IMR-90 (cell line): ENCODE data around the gene TP53BP2. TPM values are rescaled to one million over a fixed set of nuclear protein-coding genes. Genes with fewer than 3 reads are reported as not detected.

Experiments
- ATAC-seq: fragments of 200-7000 bp; cut with Tn5 transposase; 2 replicates; pipeline ENCODE4 v1.9.1; 2020; ENCODE audit warnings: low read depth, mild to moderate bottlenecking, moderate library complexity
- BruUV-seq: library from RNA; stranded (reverse); fragments of 400-500 nt; replicated peaks from 2 replicates; lab custom pipeline; 2021; lab: Mats Ljungman, UMichigan
- CTCF ChIA-PET: fragments of 300-600 bp; formaldehyde crosslinking; extraction: SDS; loops from one replicate; lab custom pipeline; 2021; ENCODE audit warnings: antibody characterized with exemption; lab: Yijun Ruan, JAX
- POLR2A ChIA-PET: fragments of 300-600 bp; sonication (Branson Sonifier 250); formaldehyde crosslinking; loops from one replicate; lab custom pipeline; 2022; ENCODE audit warnings: antibody characterized with exemption; ENCODE audit not compliant: unreplicated experiment; lab: Charles Lee
- DNase-seq: peaks from one replicate; pipeline ENCODE4 v3.0.0; 2013
- H2AFZ ChIP-seq: replicated peaks from 2 replicates; pipeline ENCODE3; 2013; ENCODE audit warnings: low read length, mild to moderate bottlenecking; ENCODE audit not compliant: poor library complexity
- H2AK5ac ChIP-seq: 2 replicates; pipeline ENCODE4 v1.6.1; 2013; ENCODE audit warnings: low read depth, low read length, inconsistent platforms
- H2AK9ac ChIP-seq: replicated peaks from 2 replicates; pipeline ENCODE3; 2013; ENCODE audit warnings: mild to moderate bottlenecking, low read depth, low read length, moderate library complexity; ENCODE audit not compliant: poor library complexity
- H2BK120ac ChIP-seq: 2 replicates; pipeline ENCODE4 v1.6.1; 2013; ENCODE audit warnings: low read depth, low read length, inconsistent platforms
- H2BK15ac ChIP-seq: 3 replicates; pipeline ENCODE4 v1.6.1; 2013; ENCODE audit warnings: low read depth, low read length, inconsistent platforms
- H2BK20ac ChIP-seq: 2 replicates; pipeline ENCODE4 v1.6.1; 2013; ENCODE audit warnings: low read depth, mild to moderate bottlenecking, inconsistent platforms, low read length, moderate library complexity
- H2BK5ac ChIP-seq: 2 replicates; pipeline ENCODE4 v1.6.1; 2013; ENCODE audit warnings: mild to moderate bottlenecking, low read depth, low read length, inconsistent platforms; ENCODE audit not compliant: poor library complexity, severe bottlenecking
- H3K14ac ChIP-seq: replicated peaks from 2 replicates; pipeline ENCODE4 v1.6.1; 2013; ENCODE audit warnings: low read depth, low read length, inconsistent platforms
- H3K18ac ChIP-seq: 2 replicates; pipeline ENCODE4 v1.6.1; 2013; ENCODE audit warnings: low read depth, low read length, control low read depth
- H3K23ac ChIP-seq: 2 replicates; pipeline ENCODE4 v1.6.1; 2013; ENCODE audit warnings: low read depth, low read length, inconsistent platforms
- H3K27ac ChIP-seq: 2 replicates; pipeline ENCODE4 v1.5.1; 2013; ENCODE audit warnings: mild to moderate bottlenecking, control low read depth, low read length; ENCODE audit not compliant: insufficient read depth
- H3K27me3 ChIP-seq: 2 replicates; pipeline ENCODE4 v1.6.1; 2013; ENCODE audit warnings: low read length; ENCODE audit not compliant: control insufficient read depth, insufficient read depth
- H3K36me3 ChIP-seq: 2 replicates; pipeline ENCODE4 v1.6.1; 2013; ENCODE audit warnings: low read length, mixed read lengths; ENCODE audit not compliant: control insufficient read depth, insufficient read depth
- H3K4ac ChIP-seq: 2 replicates; pipeline ENCODE4 v1.6.1; 2013; ENCODE audit warnings: low read depth, low read length, inconsistent platforms
- H3K4me1 ChIP-seq: 2 replicates; pipeline ENCODE4 v1.6.1; 2013; ENCODE audit warnings: low read length, mixed read lengths; ENCODE audit not compliant: control insufficient read depth, insufficient read depth
- H3K4me2 ChIP-seq: 2 replicates; pipeline ENCODE4 v1.6.1; 2013; ENCODE audit warnings: low read depth, mild to moderate bottlenecking, control low read depth, low read length, moderate library complexity
- H3K4me3 ChIP-seq: 2 replicates; pipeline ENCODE4 v1.5.1; 2013; ENCODE audit warnings: low read depth, mild to moderate bottlenecking, control low read depth, low read length, moderate library complexity; ENCODE audit not compliant: insufficient read depth
- H3K56ac ChIP-seq: 2 replicates; pipeline ENCODE4 v1.6.1; 2013; ENCODE audit warnings: low read length, inconsistent platforms; ENCODE audit not compliant: insufficient read depth; ENCODE audit errors: extremely low read depth
- H3K79me1 ChIP-seq, 2 experiments: 2 replicates each; pipeline ENCODE4 v1.6.1; 2013; ENCODE audit warnings: low read length in 2 of 2, inconsistent platforms in 1 of 2, low read depth in 1 of 2
- H3K9ac ChIP-seq: 2 replicates; pipeline ENCODE4 v1.6.1; 2013; ENCODE audit warnings: low read depth, low read length, control low read depth
- H3K9me1 ChIP-seq: 2 replicates; pipeline ENCODE4 v1.6.1; 2013; ENCODE audit warnings: low read length, inconsistent platforms; ENCODE audit not compliant: insufficient read depth
- H3K9me3 ChIP-seq: 2 replicates; pipeline ENCODE4 v1.6.1; 2013; ENCODE audit warnings: low read length; ENCODE audit not compliant: control insufficient read depth, insufficient read depth
- H4K20me1 ChIP-seq: 2 replicates; pipeline ENCODE4 v1.6.1; 2013; ENCODE audit warnings: low read length, inconsistent platforms; ENCODE audit not compliant: insufficient read depth
- H4K5ac ChIP-seq: 2 replicates; pipeline ENCODE4 v1.6.1; 2013; ENCODE audit warnings: mild to moderate bottlenecking, low read depth, low read length, control low read depth
- H4K8ac ChIP-seq, 2 experiments: 2 replicates each; pipeline ENCODE4 v1.6.1; 2013; ENCODE audit warnings: low read depth in 2 of 2, low read length in 2 of 2, control low read depth in 1 of 2, inconsistent platforms in 1 of 2
- H4K91ac ChIP-seq: 2 replicates; pipeline ENCODE4 v1.6.1; 2013; ENCODE audit warnings: low read depth, low read length, inconsistent platforms; ENCODE audit not compliant: insufficient read depth
- CHD1 ChIP-seq: IDR thresholded peaks from 2 replicates; pipeline ENCODE4 v1.6.1; 2012; ENCODE audit warnings: low read depth, low read length, improper control_type of control experiment
- CTCF ChIP-seq: conservative IDR thresholded peaks from 2 replicates; pipeline ENCODE4 v1.5.1; 2012; ENCODE audit warnings: mild to moderate bottlenecking, low read depth, low read length, improper control_type of control experiment
- ELK1 ChIP-seq: fragments of 150-350 bp; IDR thresholded peaks from 2 replicates; pipeline ENCODE4 v1.6.1; 2016; ENCODE audit warnings: low read depth, mild to moderate bottlenecking, low read length, moderate library complexity, borderline replicate concordance
- SMC3 ChIP-seq: fragments of 150-350 bp; IDR thresholded peaks from 2 replicates; pipeline ENCODE4 v1.6.1; 2016; ENCODE audit warnings: low read depth, mild to moderate bottlenecking, antibody characterized with exemption, low read length, moderate library complexity
- USF2 ChIP-seq: fragments of 150-350 bp; IDR thresholded peaks from 2 replicates; pipeline ENCODE4 v1.6.1; 2017; ENCODE audit warnings: mild to moderate bottlenecking, antibody characterized with exemption, low read length, low read depth
- WGBS, 2 experiments: methylation state at CpG; one replicate each; pipeline versions ENCODE4 v1.1.5 to v1.1.7; 2013; ENCODE audit warnings: missing lambda C conversion rate in 2 of 2; ENCODE audit not compliant: insufficient read length in 1 of 2; ENCODE audit errors: extremely low coverage in 2 of 2; 5-methylcytosine and 5-hydroxymethylcytosine counted together
- dilution Hi-C: fragments of 300-500 bp; cut with HindIII; formaldehyde crosslinking; loops from one replicate; pipeline ENCODE4 v1.14.3; 2018; ENCODE audit warnings: low sequenced_read_pairs; ENCODE audit not compliant: unreplicated experiment
- in situ Hi-C: fragments of 300-500 bp; cut with MboI; formaldehyde crosslinking; loops from 3 replicates; pipeline ENCODE4 v1.14.3; 2019; ENCODE audit warnings: low sequenced_read_pairs, inconsistent platforms, mixed read lengths
- intact Hi-C: fragments of 100-400 bp; cut with micrococcal nuclease; formaldehyde crosslinking; loops from 2 replicates; pipeline ENCODE4 v1.10.0; 2022
- polyA plus RNA-seq, 3 experiments: library from polyadenylated mRNA; depleted of rRNA; stranded (reverse); fragments of >200 nt; gene quantifications; 2 replicates each; pipeline ENCODE4 v1.2.3, GENCODE V29; 2012; ENCODE audit warnings: low replicate concordance in 1 of 3
- total RNA-seq: library from RNA; depleted of rRNA; stranded (reverse); fragments of >200 nt; gene quantifications from 2 replicates; pipeline ENCODE4 v1.2.3, GENCODE V29; 2012

The TP53BP2 gene
- total and polyA plus RNA-seq, 2 of the 4 experiments (the other 2 are of a cell fraction) = 19.9 to 35.0 TPM

GRCh38 chr1:223859058-223859457 lies 13.3 kb upstream of the TP53BP2 start:
- H4K91ac ChIP-seq = no peak overlapping the region
- intact Hi-C loops = no loop called here
- H3K23ac ChIP-seq = no peak overlapping the region
- H3K27ac ChIP-seq = no peak overlapping the region
- peaks cover 15% of the 10 kb centered on the region for H3K27me3 ChIP-seq
- H2AK5ac ChIP-seq = no peak overlapping the region
- in situ Hi-C loops = no loop called here
- no peak for TF ChIP-seq ELK1
- TF ChIP-seq USF2 = no peak
- TF ChIP-seq CHD1 = no peak
- no peak for TF ChIP-seq CTCF
- no peak for TF ChIP-seq SMC3
- no peak overlapping the region for H4K5ac ChIP-seq
- POLR2A ChIA-PET = no interaction called here
- no peak overlapping the region for H3K4ac ChIP-seq
- no peak overlapping the region for H2AFZ ChIP-seq
- no peak overlapping the region for H3K4me3 ChIP-seq
- no peak overlapping the region for H3K14ac ChIP-seq
- H3K9me1 ChIP-seq = no peaks in the 10 kb centered on the region
- H2BK120ac ChIP-seq = no peak overlapping the region
- no peaks in the 10 kb centered on the region for H3K79me1 ChIP-seq
- no peak overlapping the region for H3K9ac ChIP-seq
- ATAC-seq (no peak), DNase-seq (no peak)
- CTCF ChIA-PET = no interaction called here
- BruUV-seq = no TSS peak
- WGBS, 2 experiments = no CpG with 5 or more reads among the region's 8 CpGs
- dilution Hi-C loops = no loop called here
- H2BK15ac ChIP-seq = no peak overlapping the region
- no peak overlapping the region for H4K8ac ChIP-seq
- H2AK9ac ChIP-seq = no peak overlapping the region
- H4K20me1 ChIP-seq = no peaks in the 10 kb centered on the region
- no peak overlapping the region for H2BK20ac ChIP-seq
- H3K36me3 ChIP-seq = no peaks in the 10 kb centered on the region
- H3K18ac ChIP-seq = no peak overlapping the region
- no peak overlapping the region for H2BK5ac ChIP-seq
- no peaks in the 10 kb centered on the region for H3K4me1 ChIP-seq
- H3K9me3 ChIP-seq = no peaks in the 10 kb centered on the region
- no peak overlapping the region for H3K4me2 ChIP-seq
- no peak overlapping the region for H3K56ac ChIP-seq
